ENCODE measurements around the gene MACROD2.

- TF ChIP-seq CTCF (IDR thresholded peaks at IDR 0.05) (no peak), POLR2A (IDR thresholded peaks at IDR 0.05) (no peak)
These were observed 451.1 kb downstream of the MACROD2 start for GRCh38 chr20:14446446-14446845.

All from body of pancreas (tissue), 4 donors.